Cerebellar cortex (tissue), 1 donor: ENCODE results near the gene SIRT2.
"Not testable (repeated sequence)": the region's sequence is repeated elsewhere in the genome, so short reads cannot be mapped to it uniquely, and the experiment has no call there.

Experiments used
- DNase-seq: peaks from one replicate; pipeline ENCODE4 v3.0.0-alpha.2; 2015; ENCODE audit warnings: low spot score

Gene SIRT2

DNA sequence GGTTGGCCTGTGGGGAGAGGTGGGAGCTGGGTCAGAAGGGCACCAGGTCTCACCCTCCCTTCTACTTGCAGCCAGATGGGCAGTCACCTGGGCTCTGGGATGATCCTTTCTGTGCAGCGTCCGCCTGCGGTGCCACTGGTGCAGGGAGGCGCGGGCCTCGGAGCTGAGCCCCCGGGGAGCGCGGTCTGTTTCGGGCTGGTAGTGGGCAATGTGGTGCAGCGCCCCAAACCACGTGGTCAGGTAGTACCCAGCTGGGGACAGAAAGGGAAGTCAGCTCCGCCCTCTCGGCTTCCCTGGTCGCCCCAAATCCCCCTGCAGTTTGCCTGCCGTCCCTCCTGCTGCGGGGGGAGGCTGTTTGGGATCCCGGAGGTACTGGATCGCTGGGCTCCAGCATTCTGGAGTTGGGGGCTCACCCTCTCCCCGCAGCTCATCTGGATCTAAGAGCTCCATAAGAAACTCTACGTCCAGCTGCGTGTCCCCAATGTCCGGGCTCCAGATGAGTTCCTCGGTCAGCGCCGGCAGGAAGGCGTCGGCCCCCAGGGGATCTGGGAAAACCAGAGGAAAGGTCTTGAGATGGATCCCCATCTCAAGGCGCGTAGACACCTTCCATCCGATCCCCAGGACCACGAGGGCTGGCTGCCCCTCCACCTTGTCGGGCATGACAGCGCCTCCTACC, 30.1 kb downstream of the SIRT2 start:
- no peak for DNase-seq

DNA sequence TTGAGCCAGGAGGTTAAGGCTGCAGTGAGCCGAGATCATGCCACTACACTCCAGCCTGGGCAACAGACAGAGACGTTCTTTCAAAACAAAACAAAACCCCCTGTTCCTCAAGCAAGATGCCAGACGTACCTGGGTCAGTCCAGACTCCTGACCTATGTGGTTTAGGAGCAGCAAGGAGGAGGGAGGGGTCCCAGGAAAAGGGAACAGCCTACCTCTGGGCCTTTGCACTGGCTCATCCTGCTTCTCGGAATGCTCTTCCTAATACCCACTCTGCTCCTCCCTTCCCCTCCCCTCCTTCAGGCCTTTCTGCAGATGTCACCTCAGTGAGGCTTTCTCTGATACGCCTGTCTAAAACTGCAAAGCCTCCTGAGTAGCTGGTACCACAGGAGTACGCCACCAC, 30.9 kb downstream of the SIRT2 start:
- DNase-seq = no peak

DNA sequence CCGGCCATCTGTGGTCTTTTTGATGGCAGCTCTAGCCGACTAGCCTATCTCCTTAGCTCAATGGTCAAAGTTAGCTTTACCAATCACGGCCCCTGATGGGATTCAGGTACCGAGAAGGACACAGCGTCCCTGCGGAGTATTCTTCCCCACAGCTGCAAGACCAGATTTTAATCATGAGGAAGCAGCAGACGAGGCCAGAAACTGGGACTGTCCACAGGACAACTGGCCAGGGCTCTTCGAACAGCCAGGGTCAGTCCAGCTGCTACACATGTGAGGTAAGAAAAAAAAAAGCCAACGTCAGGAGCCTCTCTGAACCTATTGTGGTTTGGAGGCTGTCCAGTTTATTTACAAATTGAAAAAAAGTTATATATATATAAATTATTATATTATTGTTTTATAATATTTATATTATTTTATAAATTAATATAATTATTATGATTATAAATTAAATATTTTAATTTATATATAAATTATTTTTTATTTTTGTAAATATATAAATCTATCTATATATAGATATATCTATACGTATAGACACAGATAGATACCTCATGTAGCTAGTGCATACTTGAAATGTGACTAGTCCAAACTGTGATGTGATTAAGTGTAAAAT, 32.1 kb downstream of the SIRT2 start:
- no peak for DNase-seq

DNA sequence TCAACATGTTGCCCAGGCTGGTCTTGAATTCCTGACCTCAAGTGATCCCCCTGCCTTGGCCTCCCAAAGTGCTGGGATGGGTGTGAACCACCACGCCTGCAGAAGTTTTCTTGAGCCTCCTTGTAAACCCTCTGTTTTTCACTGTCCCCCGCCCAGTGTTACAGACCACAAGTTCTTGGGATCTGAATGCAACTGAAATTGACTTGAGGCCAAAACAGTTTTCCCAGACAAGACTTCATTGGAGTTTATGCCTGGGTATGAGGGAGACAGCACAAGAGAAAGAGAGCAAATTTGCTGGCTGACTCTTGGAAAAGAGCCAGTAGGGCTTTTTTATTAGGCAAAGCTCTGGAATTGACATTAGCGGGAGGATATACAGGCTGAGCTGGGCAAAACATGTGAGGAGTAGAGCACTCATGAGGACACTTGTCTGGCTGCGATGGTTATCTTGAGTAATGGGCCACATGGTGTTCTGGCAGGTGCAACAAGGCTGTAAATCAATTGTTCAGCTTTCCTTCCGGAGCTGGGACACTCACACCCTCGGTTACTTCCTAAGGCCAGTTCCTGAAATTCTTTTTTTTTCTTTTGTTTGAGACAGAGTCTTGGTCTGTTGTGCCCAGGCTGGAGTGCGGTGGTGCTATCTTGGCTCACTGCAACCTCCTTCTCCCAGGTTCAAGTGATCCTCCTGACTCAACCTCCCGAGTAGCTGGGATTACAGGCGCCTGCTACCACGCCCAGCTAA, 36.9 kb downstream of the SIRT2 start:
- DNase-seq = peak; percentile 18

DNA sequence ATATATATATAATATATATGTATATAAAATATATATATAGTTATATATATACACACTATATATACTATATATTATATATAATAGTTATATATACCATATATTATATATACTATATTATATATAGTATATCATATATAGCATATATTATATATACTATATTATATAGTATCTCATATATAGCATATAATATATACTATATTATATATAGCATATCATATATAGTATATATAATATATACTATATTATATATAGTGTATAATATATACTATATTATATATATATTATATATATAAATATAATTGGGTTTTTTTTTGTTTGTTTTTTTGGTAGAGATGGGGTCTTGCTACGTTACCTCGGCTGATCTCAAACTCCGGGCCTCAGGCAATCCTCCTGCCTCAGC, 38.0 kb downstream of the SIRT2 start:
- DNase-seq = no peak

DNA sequence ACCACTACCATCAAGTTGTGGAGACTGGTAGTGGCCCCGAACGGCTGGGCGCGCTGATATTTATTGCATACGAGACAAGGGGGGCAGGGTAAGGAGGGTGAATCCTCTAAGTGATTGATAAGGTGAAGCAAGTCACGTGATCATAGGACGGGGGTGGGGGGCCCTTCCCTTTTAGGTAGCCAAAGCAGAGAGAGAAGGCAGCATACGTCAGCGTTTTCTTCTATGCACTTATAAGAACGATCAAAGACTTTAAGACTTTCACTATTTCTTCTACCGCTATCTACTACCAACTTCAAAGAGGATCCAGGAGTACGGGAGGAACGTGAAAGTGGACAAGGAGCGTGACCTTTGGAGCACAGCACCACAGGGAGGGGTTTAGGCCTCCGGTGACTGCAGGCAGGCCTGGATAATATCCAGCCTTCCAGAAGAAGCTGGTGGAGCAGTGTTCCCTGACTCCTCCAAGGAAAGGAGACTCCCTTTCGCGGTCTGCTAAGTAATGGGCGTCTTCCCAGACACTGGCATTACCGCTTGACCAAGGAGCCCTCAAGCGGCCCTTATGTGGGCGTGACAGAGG, 39.7 kb downstream of the SIRT2 start:
- not testable (repeated sequence) for DNase-seq

DNA sequence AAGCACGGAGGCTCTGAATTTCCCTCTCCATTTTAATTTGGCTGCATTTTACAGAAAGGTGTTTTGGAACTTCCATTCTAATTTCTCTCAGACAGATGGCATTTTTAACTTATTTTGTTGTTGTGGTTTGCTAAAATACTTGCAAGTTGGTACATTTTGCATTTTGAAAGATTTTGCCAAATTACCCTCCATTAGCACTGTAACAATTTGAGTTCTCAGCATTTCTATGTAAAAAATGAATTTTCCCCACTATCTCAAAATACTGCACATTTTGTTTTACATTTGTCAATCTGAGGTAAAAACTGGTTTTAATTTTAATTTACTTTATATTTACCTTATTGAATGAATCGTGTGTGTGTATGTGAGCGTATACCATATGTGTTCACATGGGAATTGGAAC, 42.6 kb downstream of the SIRT2 start:
- no peak for DNase-seq

DNA sequence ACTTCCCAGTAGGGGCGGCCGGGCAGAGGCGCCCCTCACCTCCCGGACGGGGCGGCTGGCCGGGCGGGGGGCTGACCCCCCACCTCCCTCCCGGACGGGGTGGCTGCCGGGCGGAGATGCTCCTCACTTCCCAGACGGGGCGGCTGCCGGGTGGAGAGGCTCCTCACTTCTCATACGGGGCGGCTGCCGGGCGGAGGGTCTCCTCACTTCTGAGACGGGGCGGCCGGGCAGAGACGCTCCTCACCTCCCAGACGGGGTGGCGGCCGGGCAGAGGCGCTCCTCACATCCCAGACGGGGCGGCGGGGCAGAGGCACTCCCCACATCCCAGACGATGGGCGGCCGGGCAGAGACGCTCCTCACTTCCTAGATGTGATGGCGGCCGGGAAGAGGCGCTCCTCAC, 43.7 kb downstream of the SIRT2 start:
- not testable (repeated sequence) for DNase-seq

DNA sequence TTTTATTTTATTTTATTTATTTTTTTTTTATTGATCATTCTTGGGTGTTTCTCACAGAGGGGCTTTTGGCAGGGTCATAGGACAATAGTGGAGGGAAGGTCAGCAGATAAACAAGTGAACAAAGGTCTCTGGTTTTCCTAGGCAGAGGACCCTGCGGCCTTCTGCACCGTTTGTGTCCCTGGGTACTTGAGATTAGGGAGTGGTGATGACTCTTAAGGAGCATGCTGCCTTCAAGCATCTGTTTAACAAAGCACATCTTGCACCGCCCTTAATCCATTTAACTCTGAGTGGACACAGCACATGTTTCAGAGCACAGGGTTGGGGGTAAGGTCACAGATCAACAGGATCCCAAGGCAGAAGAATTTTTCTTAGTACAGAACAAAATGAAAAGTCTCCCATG, 44.5 kb downstream of the SIRT2 start:
- not testable (repeated sequence) for DNase-seq

DNA sequence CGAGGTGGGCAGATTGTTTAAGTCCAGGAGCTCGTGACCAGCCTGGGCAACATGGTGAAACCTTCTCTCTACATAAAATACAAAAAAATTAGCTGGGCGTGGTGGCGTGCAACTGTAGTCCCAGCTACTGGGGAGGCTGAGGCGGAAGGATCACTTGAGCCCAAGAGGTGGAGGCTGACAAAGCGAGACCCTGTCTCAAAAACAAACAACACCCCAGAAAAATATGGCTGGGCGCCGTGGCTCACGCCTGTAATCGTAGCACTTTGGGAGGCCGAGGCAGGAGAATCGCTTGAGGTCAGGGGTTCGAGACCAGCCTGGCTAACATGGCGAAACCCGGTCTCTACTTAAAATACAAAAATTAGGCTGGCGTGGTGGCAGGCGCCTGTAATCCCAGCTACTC, 46.2 kb downstream of the SIRT2 start:
- DNase-seq = no peak

DNA sequence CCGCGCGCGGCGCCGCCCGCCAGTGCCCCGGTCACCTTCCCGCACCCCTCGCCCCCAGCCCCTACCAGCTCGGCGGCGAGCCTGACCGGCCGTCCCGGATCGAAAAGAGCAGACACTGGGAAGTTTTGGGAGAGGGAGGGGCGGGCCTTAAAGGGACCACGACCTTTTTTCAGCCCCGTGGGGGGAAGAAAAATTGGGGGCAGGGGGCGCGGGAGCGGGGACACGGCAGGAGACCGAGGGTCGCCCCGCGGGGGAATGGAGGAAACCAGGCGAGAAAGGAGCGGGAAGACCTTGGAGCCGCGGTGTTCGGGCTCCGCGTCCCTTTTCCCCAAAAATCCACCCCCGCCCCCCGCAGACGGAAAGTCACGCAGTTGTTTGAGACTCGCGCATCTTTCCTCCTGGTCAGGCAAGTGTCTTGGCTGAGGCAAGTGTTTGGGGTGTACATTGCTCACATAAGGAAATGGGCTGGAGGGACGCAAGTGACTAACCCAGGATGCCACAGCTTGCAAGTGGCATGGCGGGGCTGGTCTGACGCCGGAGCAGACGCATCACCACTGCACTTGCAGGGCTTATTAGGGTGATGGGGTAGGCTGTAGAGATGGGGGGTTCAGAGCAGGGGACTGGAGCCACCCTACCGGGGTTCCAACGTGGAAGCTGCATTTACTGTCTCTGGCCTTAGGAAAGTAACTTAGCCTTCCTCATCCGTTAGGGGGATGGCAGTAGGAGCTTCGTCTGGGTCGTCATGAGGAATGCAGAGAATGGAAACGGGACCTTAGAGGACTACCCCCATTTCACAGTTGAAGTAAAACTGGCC, 47.0 kb downstream of the SIRT2 start:
- DNase-seq = peak; percentile 55

DNA sequence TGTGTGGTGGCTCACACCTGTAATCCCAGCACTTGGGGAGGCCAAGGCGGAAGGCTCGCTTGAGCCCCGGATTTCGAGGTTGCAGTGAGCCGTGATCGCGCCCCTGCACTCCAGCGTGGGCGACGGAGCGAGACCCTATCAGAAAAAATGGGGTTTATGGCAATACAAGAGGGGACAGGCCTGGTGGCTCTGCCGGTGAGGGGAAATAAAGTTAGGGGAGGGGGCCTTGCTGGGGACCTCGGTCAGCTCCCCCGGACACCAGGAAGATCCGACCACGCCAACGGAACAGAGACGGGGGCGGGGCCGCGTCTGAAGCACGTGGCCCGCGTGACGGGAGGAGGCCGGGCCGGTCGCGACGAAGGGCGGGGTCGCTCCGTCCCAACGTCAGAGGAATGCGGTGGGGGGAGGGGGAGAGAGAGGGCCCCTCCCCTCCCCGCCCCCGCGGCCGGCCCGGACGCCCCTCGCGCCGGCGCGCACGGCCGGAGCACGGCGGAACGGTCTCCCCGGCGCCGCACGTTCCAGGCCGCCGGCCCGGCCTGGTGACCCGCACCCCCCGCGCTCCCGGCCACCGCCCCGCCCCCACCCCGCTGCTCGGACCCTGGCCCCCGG, 47.7 kb downstream of the SIRT2 start:
- DNase-seq = peak; percentile 90

DNA sequence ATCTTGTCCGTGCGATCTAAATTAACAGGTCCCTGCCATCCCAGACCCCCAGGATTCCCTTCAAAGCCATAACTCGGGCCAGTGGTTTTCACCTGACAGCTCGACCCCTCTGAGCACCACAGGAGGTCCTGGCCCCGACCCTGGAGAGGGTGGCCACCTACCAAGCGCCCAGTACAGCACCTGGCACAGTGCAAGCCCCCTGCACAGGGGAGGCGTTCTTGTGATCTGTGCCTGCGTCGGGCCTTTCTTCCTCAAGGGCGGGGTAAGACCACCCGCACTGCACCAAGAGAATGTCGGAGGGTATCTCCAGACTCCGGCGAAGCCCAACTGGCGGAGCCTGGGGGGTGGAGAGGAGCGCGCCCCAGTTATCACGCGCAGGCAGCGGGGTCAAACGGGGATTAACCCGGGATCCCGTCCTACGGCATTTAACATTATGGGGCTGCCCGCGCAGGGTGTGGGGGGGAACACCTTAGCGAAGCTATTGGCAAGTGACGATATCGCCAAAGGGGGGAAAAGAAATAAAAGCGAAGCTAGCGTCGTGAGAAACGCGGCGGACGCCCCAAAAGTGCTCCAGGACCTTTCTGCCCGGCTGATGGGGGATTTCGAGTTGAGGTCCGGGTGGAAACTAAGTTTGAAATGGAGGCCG, 48.3 kb downstream of the SIRT2 start:
- DNase-seq = no peak

DNA sequence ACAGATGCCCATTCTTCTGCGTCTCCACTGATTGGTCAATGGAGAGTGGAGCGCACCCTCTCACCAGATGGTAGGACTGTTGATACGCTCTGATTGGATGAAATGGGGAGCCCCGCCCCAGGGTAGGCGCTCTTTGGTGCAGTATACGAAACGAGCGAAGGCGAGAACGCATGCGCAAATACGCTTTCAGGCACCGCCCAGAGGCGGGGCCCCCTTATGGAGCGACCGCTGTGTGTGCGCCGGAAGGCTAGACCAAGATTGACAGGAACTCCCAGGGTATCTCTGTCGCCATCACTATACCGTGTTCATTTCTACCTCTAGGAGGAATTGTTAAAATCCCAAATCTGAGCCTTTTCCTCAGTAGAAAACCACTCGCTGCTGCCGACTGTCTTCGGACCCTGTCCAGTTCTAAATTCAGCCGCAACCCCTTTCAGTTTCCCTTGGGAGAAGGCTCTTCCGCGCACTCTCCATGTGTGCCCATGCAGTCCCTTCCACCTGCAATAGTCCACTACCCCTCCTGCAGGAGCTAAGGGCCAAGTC, 48.9 kb downstream of the SIRT2 start:
- DNase-seq = no peak

DNA sequence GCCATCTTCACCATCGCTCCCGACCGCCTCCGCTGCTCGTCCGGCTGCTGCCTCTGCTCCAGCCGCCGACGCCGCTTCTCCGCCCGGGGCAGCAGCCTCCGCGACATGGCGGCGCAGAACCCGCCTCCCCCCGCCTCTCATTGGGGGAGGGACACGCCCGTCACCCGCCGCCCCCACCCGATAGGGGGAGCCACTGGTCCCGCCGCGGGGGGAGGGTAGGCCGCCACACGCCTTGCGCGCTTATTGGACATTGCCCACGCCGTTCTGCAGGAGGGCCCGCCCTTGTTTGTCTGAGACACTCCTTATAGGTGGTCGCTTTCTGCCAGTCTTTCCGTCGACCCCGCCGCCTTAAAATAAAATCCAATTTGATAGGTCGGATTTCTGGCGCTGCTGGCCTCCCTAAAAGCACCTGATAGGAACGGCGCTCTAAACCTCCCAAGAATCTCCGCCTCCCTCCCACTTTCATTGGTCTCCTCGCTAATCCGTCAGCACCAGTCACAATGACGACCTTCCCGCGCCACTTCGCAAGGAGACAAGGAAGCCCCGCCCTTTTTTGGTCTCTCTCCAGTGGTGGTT, 49.5 kb downstream of the SIRT2 start, which contains the start of gene HNRNPL:
HNRNPL (minus strand) TSS at position 127 of the 576 bp plus-strand sequence; CDS start at position 107, 20 bp downstream.
- DNase-seq = peak; percentile 100

DNA sequence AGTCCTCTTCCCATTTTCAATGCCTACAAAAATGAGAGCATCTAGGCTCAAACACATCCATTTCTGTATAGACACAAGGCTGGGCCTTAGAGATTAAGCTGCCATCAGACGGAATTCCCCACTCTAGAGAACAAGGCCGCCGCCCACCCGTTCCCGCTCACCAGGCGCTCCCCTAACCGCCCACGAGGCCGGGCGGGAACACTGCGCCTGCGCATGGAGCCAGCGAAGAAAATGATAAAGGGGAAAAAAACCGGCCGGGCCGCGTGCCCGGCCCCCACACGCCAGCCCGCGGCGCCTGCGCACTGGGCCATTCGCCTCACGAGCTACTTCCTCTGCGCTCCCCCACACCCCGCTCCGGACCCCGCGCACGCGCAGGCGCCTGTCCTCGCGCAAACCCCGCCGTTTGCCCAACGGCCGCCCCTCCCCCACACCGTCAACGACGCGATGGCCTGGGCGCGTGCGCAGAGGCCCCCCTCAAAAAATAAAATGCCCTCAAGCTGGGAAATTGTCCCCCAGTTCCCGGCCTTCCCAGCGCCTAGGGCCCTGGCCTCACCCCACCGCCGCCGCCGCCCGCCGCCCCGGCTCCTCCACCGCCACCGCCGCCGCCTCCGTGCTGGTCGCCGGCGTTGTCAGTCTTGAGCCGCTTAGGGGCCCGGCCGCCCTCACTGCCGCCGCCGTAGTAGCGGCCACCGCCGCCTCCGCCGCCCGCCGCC, 50.1 kb downstream of the SIRT2 start:
- DNase-seq = peak; percentile 89

DNA sequence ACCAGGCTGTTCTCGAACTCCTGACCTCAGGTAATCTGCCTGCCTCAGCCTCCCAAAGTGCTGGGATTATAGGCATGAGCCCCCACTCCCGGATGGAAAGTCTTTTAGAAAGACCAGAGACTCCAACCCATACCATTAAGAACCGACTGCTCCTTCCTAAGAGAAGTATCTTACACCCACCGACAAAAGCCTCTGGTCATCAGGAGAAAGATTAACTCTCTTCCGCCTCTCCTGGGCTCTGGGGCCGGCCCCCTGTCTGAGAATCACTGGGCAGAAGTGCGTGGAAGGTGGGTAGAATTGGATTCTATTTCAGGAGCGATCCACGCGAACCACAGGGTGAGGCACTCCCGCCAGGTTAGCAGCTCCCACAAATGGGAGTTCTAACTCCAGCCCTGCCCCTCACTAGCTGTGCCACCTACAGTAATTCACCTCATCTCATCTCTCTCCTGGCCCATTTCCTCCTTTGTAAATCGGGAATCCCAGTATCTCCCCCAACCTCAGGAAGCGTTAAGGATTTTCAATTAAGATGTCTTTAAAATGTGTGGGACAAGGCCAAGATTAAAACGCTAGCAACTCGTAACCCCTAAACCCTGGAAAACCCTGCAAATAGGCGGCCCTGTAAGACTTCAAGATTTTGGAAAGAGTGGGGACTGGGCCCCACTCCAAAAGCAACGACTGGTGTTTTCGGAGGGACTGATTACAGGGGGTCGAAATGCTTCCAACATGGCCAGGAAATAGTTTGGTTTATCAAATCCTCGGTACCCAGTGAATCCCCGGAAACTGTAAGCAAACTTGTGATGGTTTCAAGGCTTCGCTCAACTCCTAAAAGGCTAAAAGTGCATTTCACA, 50.9 kb downstream of the SIRT2 start:
- no peak for DNase-seq

DNA sequence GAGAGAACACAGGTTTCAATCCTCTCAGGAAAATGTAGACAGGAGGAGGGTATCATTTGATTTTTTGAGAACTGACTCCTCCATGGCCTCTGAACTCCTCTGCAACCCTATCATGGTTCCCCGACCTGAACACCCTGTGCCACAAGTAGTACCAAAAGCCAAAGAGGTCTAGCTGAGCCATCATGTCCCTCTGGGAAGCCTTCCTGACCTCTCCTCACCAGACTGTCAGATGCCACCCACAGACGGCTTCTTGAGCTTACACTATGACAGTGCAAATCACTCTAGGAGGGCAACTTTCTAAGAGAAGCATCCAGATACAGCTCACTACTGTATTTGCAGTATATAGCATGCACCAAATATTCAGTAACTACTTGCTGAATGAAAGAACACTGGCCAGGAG, 53.3 kb downstream of the SIRT2 start:
- DNase-seq = no peak
